GM12875 (cell line): ENCODE results near the gene ZHX3.

ENCODE experiments used
- H3K4me3 ChIP-seq: one replicate; pipeline ENCODE4 v1.5.1; 2011; ENCODE audit warnings: low read depth, low read length, control low read depth
- TF ChIP-seq, protein P1 (sequence below): IDR thresholded peaks from 2 replicates; pipeline ENCODE4 v1.5.1; 2011; ENCODE audit warnings: low read depth, mild to moderate bottlenecking, control low read depth, inconsistent platforms, low read length, moderate library complexity, borderline replicate concordance; ENCODE audit not compliant: insufficient read depth

Gene ZHX3

DNA sequence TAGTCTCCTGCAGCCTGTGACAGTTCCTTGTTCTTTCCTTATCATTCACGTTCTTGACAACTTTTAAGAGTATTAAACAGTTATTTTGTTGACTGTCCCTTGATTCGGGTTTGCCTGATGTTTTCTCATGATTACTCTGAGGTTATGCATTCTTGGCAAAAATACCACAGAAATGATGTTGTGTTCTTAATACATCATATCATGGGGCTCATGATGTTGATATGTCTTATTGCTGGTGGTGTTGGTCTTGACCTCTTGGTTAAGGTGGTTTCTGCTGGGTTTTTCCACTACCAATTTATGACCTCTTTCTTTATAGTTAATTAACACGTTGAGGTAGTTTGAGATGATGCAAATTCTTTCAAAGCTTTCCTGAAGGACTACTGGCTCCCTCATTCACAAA lies 59.1 kb downstream of the ZHX3 start:
- TF ChIP-seq, protein P1, sequence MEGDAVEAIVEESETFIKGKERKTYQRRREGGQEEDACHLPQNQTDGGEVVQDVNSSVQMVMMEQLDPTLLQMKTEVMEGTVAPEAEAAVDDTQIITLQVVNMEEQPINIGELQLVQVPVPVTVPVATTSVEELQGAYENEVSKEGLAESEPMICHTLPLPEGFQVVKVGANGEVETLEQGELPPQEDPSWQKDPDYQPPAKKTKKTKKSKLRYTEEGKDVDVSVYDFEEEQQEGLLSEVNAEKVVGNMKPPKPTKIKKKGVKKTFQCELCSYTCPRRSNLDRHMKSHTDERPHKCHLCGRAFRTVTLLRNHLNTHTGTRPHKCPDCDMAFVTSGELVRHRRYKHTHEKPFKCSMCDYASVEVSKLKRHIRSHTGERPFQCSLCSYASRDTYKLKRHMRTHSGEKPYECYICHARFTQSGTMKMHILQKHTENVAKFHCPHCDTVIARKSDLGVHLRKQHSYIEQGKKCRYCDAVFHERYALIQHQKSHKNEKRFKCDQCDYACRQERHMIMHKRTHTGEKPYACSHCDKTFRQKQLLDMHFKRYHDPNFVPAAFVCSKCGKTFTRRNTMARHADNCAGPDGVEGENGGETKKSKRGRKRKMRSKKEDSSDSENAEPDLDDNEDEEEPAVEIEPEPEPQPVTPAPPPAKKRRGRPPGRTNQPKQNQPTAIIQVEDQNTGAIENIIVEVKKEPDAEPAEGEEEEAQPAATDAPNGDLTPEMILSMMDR = no peak
- H3K4me3 ChIP-seq = no peak overlapping the region

DNA sequence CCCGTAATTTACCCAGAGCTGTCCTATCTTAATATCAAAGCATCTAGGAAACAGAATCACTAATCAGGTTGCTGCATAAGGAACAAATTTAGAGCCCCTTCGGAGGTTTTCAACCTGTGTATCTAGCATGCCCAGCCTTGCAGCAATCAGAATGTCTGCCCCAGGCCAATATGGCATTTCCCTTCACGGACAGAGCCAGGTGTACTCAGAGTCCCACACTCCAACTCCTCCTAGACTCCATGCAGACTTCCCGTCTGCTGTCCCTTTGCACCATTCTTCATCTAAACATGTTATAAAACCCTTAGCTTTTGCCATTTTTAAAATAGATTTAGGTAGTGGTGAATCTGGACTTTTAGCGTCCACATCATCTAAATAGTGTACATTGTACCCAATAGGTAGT lies 61.0 kb downstream of the ZHX3 start:
- TF ChIP-seq, protein P1 = no peak
- no peak overlapping the region for H3K4me3 ChIP-seq

DNA sequence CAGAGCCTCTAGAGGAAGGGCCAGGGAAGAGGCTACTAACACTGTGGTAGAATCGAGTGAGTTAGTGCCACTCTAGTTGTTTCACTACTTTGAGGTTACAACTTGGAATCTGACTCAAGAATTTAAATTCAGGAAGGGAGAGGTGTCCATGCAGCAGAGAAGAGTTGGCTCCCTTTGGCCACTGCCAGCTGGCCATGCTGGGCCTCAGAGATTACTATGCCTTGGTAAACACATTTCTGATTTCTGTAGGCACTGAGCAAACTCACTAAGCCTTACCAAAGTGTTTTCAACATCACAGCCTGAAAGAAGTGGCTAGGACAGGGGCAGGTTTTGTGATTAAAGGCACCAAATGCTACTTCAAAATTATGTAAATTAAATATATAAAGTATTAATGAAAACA lies 61.9 kb downstream of the ZHX3 start:
- TF ChIP-seq, protein P1 = no peak

DNA sequence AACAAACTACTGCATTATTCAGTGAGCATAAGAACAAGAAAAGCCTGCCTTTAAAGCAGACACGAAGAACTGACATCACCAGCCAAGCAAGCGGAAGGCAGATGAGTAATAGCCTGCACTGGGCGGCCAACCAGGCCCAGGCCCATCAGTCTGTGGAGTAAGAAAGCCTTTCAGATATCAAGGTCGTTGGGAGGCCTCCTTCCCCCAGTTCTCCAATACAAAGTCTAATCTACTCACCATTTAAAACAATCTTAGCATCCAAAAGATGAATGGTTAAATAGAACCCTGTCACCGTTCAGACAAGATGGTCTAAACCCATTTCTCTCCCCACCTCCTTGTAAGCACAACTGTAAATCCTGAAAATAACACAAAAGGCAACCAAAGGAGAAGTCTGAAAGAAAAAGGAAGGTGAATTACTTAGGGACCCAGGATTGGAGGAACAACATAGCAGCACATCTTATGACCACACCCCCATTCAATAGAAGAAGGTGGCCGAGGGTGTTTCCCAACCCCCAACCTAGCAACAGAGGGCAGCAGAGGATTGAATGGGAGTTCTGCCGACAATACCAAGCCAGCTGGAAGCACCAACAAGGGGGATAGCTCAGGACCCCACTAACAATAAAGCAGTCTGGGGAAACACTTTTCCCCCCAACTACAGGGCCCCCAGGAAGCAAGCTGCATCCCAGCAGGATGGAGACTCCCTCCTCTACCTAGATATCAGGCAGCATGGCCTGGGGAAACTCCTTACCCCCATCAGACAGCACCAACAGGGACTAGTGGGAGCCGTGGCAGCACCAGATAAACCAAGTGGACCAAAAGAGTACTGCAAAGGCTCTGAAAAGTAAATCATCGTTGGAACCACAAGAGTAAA lies 67.9 kb downstream of the ZHX3 start:
- TF ChIP-seq, protein P1 = peak; percentile 28; the same call in 1 of the 2 replicates
- no peak overlapping the region for H3K4me3 ChIP-seq

More for the DNA sequence above, 61.9 kb downstream of the ZHX3 start:
- no peak overlapping the region for H3K4me3 ChIP-seq

DNA sequence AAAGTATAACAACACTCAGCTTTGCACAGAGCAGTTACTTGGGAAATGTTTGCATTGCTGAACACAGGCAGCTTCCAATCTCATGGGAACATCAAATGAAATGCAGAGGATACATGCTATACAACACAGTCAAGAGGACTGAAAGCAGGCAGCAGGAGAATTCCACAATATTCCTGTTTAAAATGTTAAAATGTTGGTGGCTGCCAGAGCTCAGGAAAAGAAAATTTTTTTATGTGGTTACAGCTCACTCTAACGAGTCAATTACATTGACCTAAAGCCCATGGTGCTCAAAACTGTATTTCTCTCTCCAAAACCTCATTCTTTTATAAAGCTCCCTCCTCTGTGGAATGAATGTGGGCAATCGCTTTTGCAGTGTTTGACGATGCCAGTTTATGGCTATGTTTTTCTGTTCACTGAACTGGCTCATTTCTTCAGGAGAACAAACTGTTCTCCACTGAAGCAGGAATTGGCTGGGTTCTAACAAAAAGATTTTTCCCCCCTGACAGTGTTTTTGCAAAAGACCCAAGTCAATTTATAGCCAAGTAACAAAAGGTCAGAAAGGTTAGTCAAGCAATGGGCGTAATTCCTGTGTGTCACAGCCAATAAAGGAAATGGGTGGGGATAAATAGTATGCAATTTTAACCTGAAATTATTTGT lies 69.0 kb downstream of the ZHX3 start:
- no peak overlapping the region for H3K4me3 ChIP-seq
- TF ChIP-seq, protein P1 = no peak

DNA sequence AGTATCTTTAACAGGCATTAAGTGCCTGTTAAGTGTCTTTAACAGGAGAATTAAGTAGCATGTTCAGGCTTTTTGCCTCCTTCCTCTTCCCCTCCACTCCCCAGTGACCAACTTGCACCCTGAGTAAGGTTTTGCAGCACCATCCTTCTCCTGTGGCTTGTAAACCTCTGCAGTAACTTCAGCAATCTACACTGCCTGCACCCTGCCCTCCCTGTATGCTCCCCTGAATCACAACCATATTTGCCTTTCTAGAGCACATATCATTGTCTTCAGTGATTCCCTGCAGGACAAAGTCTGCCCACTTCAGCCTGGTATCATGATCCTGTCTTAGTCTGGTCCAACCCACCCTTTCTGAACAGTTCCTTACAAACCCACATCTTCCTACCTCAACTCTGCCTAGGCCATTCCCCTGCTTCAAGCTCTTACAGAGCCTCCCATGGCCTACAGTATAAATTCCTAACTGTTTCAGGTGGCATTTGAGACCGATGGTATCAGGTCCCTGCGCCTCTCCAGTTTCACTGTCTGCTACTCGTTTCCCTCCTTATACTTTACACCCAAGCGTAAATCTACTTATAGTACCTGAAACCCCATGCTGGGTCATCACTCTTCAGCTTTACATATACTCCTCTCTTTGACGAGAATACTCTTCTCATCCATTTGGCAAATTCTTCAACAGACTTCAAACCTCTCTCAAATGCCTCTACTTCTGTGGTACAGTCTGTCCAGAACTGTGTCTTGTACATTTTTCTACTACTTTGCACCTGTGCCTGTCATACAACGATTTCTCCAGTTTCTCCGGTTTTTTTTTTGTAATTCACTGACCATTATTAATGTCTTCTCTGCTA lies 69.8 kb downstream of the ZHX3 start:
- TF ChIP-seq, protein P1 = no peak
- no peak overlapping the region for H3K4me3 ChIP-seq
